Fibroblast of skin of abdomen (primary cell): Measurements from ENCODE around the gene LRRC4B.

Source experiments
- DNase-seq: peaks from one replicate; pipeline ENCODE4 v3.0.0-alpha.2; 2013

LRRC4B gene

DNA sequence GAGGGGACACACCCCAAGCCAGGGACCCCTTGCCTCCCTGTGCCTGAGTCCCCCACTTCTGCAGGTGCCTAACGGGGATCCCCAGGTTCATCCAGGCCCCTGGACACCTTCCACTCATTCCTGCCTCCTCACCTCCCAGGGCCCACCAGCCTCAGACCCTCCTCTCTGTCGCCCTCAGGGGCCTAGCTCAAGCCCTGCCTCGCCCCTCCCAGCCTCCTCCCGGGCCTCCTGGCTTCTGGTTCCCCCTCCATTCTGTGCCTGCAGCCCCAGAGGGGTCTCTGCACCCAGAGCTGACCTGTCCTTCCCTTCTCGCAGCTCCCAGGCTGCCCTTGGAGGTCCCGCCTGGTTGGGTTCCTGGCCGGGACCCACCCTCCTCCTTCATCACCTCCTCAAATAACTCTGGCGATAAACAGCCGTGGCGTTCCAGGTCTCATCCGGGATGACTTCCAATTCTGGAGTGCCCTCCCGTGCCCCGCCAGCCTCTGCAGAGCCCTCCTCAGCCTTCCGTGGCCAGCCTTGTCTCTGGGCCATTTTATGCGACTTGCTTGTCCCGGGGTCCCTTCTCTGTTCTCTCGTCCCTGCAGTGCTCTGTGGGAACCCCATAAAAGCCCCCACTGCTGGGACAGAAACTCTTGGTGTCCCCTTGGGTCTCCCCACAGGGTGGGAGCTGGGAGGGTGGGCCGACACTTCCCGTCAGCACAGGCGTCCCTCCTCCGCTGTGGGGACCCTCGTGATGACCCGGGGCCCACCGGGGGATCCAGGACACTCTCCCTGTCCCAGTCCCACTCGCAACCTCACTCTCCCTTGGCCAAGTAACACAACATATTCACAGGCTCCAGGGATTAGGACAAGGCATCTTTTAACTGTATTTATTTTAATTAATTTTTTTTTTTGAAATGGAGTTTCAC lies 66.4 kb downstream of the LRRC4B start:
- no peak for DNase-seq

DNA sequence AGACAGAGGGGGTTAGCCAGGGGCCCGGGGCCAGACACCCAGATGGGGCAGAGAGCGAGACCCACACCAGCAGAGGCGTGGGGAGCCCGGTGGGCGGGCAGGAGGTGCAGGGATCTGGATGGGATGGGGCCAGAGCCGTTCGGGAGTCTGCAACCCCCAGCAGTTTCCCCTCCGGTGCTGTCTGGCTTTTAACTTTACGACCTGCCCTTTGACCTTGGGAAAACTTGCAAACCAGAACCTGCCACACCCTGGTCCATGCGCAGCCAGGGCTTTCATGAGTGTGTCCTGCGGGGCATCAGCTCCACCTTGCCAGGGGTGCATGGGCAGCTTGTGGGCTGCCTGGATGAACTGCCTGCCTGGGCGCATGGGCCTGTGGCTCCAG lies 67.1 kb downstream of the LRRC4B start:
- DNase-seq: no peak

- DNase-seq: no peak
Observed at GRCh38 chr19:50500753-50501151, 67.5 kb downstream of the LRRC4B start.

GRCh38 chr19:50500060-50500752 lies 68.0 kb downstream of the LRRC4B start:
- DNase-seq: no peak

DNA sequence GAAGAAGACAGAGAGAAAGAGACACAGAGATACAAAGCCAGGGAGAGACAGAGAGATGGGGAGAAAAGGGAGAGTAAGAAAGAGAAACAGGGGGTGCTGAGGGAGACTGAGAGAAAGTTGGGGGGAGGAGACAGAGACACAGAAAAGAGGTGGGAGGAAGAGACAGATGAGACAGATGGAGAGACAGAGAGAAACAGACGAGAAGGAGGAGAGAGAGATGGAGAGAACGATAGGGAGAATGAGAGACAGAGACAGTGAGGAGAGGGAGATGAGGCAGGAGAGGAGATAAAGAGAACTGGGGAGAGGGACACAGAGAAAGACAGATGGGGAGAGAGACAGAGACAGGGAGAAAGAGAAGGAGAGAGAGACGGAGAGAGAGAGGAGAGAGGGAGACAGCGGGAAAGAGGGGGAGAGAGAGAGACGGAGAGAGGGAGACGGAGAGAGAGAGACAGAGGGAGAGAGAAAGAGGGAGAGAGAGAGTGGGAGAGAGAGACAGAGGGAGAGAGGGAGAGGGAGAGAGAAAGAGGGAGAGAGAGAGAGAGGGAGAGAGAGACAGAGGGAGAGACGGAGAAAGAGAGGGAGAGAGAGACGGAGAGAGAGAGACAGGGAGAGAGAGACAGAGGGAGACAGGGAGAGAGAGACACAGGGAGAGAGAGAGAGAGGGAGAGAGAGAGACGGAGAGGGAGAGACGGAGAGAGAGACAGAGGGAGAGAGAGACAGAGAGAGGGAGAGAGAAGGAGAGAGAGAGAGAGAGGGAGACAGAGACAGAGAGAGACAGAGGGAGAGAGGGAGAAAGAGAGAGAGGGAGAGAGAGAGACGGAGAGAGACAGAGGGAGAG lies 69.8 kb downstream of the LRRC4B start:
- no peak for DNase-seq

- no peak for DNase-seq
Observed at GRCh38 chr19:50497022-50497405, 71.2 kb downstream of the LRRC4B start.

DNA sequence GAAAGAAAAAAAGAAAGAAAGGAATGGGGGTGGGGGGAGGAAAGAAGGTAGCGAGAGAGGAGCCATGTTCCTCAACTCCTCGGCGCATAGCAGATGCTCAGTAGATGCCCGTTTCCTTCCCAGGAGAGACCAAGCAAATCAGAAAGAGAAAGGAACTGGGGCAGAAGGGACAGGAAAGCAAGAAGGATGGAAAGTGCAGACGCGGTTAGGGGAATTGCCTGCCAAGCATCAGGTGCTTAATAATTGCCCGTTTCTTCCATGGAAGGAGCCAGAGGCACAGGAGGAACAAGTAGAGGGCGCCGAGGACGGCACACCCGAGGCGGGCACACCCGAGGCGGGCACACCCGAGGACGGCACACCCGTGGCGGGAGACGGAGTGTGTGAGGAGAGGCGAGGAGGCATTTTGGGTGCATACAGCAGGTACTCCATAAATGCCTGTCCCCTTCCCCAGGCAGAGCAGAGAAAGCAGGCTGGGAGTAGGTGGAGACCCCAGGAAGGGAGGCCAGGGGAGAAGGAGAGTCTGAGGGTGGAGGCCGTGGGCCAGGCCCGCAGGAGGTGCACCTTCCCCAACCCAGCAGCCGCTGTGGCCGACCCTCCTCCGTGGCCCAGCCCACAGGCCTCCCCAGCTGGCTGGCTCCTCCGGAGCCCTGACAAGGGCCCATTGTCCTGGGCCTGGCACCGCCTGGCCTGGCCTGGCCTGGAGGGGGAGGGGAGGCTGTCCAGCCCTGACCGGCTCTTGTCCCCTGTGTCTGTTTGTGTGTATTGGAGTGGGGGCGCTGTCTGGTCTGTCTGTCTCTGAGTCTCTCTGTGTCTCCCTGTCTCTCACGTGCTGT lies 71.8 kb downstream of the LRRC4B start:
- DNase-seq: no peak

DNA sequence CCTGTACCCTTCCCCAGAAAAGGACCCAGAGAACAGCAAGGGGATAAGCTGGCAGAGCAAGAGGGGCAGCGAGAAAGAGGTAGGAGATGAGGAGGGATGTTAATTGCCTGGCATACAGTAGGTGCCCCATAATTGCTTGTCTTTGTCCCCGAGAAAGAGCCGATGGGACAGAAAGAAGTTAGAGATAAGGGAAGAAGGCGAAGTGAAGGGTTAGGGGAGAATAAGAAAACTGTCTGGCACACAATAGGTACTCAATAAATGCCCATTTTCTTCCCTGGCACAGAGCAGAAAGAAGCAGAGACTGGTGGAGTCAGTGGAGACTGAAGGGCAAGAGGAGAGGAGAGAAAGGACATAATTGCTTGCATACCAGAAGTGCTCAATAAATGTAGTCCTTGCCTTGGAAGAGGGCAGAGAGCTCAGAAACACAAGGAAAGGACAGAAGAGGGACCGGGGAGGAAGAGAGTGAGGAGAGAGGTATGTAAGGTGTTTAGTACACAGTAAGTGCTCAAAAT lies 73.2 kb downstream of the LRRC4B start:
- DNase-seq: no peak

- DNase-seq: no peak
Observed at GRCh38 chr19:50494186-50495019, 73.8 kb downstream of the LRRC4B start.

DNA sequence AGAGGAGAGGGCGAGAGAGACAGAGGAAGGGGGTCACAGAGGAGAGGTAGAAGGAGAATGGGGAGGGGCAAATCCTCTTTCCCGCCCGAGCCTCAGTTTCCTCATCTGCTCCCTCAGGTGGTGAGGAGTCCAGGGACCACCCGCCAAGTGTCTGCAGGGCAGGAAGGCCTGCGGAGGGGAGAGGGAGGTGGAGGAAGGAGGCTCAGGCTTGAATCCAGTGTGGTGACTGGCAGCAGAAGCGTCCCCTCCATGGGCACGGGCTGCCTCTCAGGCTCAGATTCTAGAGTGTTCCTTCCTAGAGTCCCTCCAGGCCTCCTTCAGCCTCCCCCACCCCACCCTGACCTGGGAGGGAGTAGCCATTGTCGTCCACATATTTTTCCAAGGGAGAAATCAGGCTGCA lies 75.1 kb downstream of the LRRC4B start:
- DNase-seq: no peak

- DNase-seq: no peak
Observed at GRCh38 chr19:50492303-50493052, 75.8 kb downstream of the LRRC4B start.

DNA sequence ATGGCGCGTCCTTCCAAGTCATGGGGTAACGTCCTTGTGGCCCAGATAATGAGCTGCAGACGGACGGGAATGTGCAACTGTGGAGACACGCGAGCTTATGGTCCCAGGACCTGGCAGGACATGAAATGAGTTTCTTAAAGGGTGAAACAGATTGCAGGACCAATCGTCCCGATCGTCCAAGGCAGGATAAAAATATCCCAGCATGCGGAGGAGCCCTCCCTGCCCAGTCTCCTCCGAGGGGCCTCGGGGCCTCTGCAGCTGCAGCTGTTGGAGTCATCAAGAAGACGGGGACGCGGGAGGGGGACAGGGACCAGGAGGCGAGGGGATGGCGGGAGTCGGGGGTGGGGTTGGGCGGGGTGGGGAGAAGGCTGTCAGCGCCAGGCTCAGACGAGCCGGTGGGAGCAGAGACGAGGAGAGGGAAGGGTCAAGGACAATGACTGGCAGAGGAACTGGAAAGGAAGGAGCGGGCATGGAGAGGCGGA lies 77.2 kb downstream of the LRRC4B start:
- no peak for DNase-seq

DNA sequence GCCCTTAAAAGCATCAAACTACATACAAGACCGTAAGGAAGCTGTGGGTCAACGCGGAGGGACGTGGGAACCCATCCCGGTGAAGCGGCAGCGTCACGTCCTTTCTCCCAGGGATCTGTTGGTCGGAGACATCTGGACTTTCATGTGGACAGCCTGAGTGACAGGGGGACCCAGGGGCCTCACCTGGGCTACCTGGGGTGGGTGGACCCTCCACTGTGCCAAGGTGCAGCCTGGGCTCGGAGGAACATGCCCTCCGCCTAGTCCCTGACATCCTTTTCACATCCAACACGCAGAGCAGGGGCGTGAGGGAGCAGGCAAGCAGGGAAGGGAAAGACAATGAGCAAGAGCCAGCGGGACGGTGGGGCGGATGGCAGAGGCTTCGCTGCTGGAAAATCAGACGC lies 77.8 kb downstream of the LRRC4B start:
- DNase-seq: no peak

GRCh38 chr19:50489461-50490011 lies 78.7 kb downstream of the LRRC4B start:
- DNase-seq: no peak

DNA sequence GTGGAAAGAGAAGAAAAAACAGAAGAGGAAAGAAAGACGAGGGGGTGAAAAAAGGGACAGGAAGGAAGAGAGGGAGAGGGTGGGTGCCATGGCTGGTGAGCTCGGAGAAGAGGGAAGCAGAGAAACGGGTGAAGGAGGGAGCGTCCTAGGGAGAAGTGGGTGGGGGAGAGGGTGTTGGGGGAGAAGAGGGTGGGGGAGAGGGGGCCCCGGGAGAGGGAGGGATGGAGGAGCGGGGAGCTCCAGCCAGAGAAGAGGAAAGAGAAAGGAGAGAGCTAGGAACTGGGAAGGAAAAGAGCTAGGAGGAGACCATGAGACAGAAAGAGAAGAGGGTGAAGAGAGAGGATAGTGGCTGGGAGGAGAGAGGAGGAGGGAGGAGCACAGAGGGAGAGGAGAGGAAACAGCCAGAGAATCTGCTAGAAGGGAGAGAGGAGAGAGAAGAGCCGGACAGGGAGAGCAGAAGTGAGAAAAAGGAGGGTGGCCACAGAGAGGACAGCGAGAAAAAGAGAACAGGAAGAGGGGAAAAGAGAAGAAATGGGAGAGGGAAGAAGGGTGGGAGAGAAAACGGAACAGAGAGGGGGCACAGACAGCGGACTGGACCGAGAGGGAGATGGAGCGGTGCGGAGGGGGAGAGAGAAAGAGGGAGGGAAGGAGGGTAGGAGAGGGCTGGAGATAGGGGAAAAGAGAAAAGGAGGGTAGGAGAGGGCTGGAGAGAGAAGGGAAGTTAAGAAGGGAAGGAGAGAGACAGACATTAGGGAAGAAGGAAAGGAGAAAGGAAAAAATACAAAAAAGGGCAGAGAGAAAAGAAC lies 79.6 kb downstream of the LRRC4B start:
- no peak for DNase-seq

DNA sequence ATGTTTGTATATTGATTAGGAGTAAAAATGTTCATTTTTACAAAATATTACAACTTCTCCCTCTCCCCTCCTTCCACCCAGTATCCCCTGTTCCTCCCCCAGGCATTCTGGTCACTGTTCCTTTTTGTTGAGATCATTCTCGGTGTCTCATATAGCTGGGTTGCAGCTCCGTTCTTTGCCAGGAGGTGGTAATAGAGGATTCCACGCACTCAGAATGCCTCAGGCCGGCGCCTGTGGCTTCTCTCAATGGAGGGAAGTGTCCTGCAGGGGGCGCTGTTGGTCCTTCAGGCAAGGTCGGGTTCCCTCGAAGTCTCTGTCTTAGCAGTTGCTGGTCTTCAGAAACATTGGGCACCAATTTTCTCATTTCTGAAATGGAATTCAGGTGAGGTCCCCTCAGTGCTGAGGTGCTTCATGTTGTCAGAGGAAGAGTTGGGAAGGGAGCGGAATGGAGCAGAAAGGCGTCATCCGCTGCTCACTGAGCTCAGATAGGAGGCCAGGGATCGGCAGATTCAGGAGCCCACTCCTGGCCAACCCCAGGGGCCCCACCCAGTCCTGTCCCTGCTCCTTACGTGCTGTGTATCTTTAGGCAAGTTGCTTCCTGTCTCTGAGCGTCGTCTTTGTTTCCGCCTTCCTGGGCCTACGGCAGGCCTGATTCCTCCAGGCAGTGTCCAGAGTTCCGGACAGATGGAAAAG lies 81.3 kb downstream of the LRRC4B start:
- no peak for DNase-seq

DNA sequence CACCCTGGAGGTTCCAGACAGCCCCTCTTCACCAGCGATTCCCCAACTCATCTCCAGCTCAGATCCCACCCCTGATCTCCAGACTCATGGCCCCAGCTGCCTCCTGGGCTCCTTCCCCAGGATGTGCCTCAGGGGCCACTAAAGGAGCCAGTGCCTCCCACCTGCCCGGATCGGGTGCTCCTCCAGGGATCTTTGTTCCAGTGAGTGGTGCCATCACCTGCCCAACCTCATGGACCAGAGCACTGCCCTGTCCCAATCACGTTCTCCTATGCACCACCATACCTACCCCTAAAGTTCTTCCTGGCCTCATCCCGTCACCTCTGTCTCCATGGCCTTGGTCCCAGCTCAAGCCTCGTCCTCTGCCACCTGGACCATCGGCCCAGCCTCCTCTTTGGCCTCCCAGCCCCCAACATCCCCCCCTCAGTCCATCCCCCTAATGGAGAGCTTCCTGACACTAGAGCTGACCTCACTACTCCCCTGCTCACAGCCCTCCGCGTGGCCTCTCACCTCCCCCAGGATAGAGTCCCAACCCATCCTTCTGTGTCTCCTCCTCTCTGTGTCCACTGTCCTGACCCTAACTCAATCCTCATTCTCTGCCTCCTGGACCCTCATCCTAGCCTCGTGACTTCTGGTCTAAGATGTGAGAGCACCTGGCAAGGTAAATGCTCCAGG lies 82.8 kb downstream of the LRRC4B start:
- no peak for DNase-seq

DNA sequence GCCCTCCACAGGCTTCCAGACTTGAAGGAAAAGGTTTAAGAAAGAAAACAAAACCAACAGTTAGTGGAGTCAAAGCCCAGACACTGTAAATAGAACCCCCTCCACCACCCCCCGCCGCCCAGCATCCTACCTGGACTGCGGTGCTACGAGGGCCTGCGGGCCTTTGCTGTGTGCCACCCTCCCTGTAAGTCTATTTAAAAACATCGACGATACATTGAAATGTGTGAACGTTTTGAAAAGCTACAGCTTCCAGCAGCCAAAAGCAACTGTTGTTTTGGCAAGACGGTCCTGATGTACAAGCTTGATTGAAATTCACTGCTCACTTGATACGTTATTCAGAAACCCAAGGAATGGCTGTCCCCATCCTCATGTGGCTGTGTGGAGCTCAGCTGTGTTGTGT lies 85.3 kb downstream of the LRRC4B start:
- DNase-seq: no peak
